OCI-LY7 (cell line): ENCODE results near the gene CCDC54. TPM values are rescaled to one million over a fixed set of nuclear protein-coding genes. Genes with fewer than 3 reads are reported as not detected.

Experiments used
- BruUV-seq: library from RNA; stranded (reverse); fragments of 400-500 nt; replicated peaks from 2 replicates; lab custom pipeline; 2021; lab: Mats Ljungman, UMichigan
- CTCF ChIA-PET: fragments of 300-600 bp; sonication (Branson Sonifier 250); formaldehyde crosslinking; loops from one replicate; lab custom pipeline; 2022; ENCODE audit warnings: antibody characterized with exemption; ENCODE audit not compliant: unreplicated experiment; lab: Charles Lee
- POLR2A ChIA-PET: fragments of 300-600 bp; sonication (Branson Sonifier 250); formaldehyde crosslinking; loops from one replicate; lab custom pipeline; 2022; ENCODE audit warnings: antibody characterized with exemption; lab: Charles Lee
- DNase-seq: peaks from one replicate; pipeline ENCODE4 v3.0.0-alpha.2; 2015; ENCODE audit warnings: low spot score
- H2AFZ ChIP-seq: fragments of 200-600 bp; sonication (generic), shearing (Covaris generic); 2 replicates; pipeline ENCODE4 v1.6.1; 2014; ENCODE audit warnings: mild to moderate bottlenecking, antibody characterized with exemption, low read length, moderate library complexity
- H3K27ac ChIP-seq: fragments of 200-600 bp; sonication (generic); 2 replicates; pipeline ENCODE4 v1.5.1; 2014; ENCODE audit warnings: mixed run types, low read depth, mild to moderate bottlenecking, moderate library complexity, low read length, inconsistent platforms; ENCODE audit not compliant: poor library complexity, severe bottlenecking
- H3K36me3 ChIP-seq: fragments of 200-600 bp; sonication (generic); 2 replicates; pipeline ENCODE4 v1.6.1; 2014; ENCODE audit warnings: mild to moderate bottlenecking, antibody characterized with exemption, low read length, moderate library complexity, mixed read lengths; ENCODE audit not compliant: insufficient read depth
- H3K4me1 ChIP-seq: fragments of 200-600 bp; sonication (generic); 2 replicates; pipeline ENCODE4 v1.5.1; 2014; ENCODE audit warnings: mild to moderate bottlenecking, low read length; ENCODE audit not compliant: insufficient read depth, poor library complexity, severe bottlenecking
- H3K4me2 ChIP-seq: fragments of 200-600 bp; sonication (generic); 2 replicates; pipeline ENCODE4 v1.6.1; 2014; ENCODE audit warnings: mild to moderate bottlenecking, low read length
- H3K4me3 ChIP-seq: fragments of 200-600 bp; sonication (generic); 2 replicates; pipeline ENCODE4 v1.5.1; 2014; ENCODE audit warnings: mild to moderate bottlenecking, low read depth, low read length; ENCODE audit not compliant: poor library complexity, severe bottlenecking
- H3K79me2 ChIP-seq: fragments of 200-600 bp; sonication (generic); 2 replicates; pipeline ENCODE4 v1.6.1; 2016; ENCODE audit warnings: low read depth, mild to moderate bottlenecking, low read length, moderate library complexity, mixed read lengths; ENCODE audit not compliant: insufficient read depth
- H3K9me2 ChIP-seq: fragments of 200-600 bp; sonication (generic); 2 replicates; pipeline ENCODE4 v1.6.1; 2016; ENCODE audit warnings: mild to moderate bottlenecking, low read length, mixed read lengths; ENCODE audit not compliant: insufficient read depth
- H3K9me3 ChIP-seq: fragments of 200-600 bp; sonication (generic); 2 replicates; pipeline ENCODE4 v1.6.1; 2014; ENCODE audit warnings: mild to moderate bottlenecking, mixed run types, low read length, mixed read lengths
- H4K20me1 ChIP-seq: fragments of 200-600 bp; sonication (generic); 2 replicates; pipeline ENCODE4 v1.6.1; 2014; ENCODE audit warnings: mild to moderate bottlenecking, antibody characterized with exemption, low read length, moderate library complexity, mixed read lengths; ENCODE audit not compliant: insufficient read depth
- CTCF ChIP-seq: fragments of 200-600 bp; sonication (generic); conservative IDR thresholded peaks from 2 replicates; pipeline ENCODE4 v1.5.1; 2014; ENCODE audit warnings: mild to moderate bottlenecking, antibody characterized with exemption, low read length, moderate library complexity, mixed read lengths
- EZH2phosphoT487 ChIP-seq: fragments of 200-600 bp; sonication (generic); IDR thresholded peaks from 2 replicates; pipeline ENCODE4 v1.6.1; 2018; ENCODE audit warnings: low read depth, borderline replicate concordance, mild to moderate bottlenecking, mixed run types, antibody characterized with exemption, low read length, moderate library complexity, mixed read lengths
- intact Hi-C: fragments of 100-400 bp; cut with micrococcal nuclease; formaldehyde crosslinking; loops from one replicate; pipeline ENCODE4 v1.10.0; 2022; ENCODE audit not compliant: unreplicated experiment
- total RNA-seq, 2 experiments: library from RNA; depleted of rRNA in 1 of 2; stranded (reverse); fragments of >200 nt in 1 of 2; shearing (Covaris generic) in 1 of 2; gene quantifications; 2 replicates each; pipeline ENCODE4 v1.2.3, GENCODE V29; 2014 to 2022

Gene CCDC54
- total RNA-seq, 2 experiments from 2014 or later, result not detected

GRCh38 chr3:107347751-107348150 lies 29.5 kb upstream of the CCDC54 start:
- Histone ChIP-seq H4K20me1 (no peaks in the 10 kb centered on the region), H2AFZ (no peak overlapping the region), H3K79me2 (no peaks in the 10 kb centered on the region), H3K9me2 (no peaks in the 10 kb centered on the region), H3K4me2 (no peak overlapping the region), H3K36me3 (no peaks in the 10 kb centered on the region), H3K9me3 (no peaks in the 10 kb centered on the region), H3K27ac (no peak overlapping the region), H3K4me1 (no peaks in the 10 kb centered on the region), H3K4me3 (no peak overlapping the region)
- CTCF ChIA-PET, result no interaction called here
- POLR2A ChIA-PET, result interaction anchor here (2.4 kb wide), 1 partner anchor 16 kb away, joined by 7 read pairs; no protein-coding TSS in a partner anchor
- BruUV-seq, result no TSS peak
- TF ChIP-seq EZH2phosphoT487 (no peak), CTCF (no peak)
- no peak for DNase-seq
- intact Hi-C loops, result no loop called here

GRCh38 chr3:107356706-107357105 lies 20.5 kb upstream of the CCDC54 start:
- TF ChIP-seq EZH2phosphoT487 (no peak), CTCF (no peak)
- Histone ChIP-seq H3K27ac (no peak overlapping the region), H3K9me3 (no peaks in the 10 kb centered on the region), H2AFZ (no peak overlapping the region), H4K20me1 (no peaks in the 10 kb centered on the region), H3K4me1 (no peaks in the 10 kb centered on the region), H3K79me2 (no peaks in the 10 kb centered on the region), H3K4me3 (no peak overlapping the region), H3K4me2 (no peak overlapping the region), H3K36me3 (no peaks in the 10 kb centered on the region), H3K9me2 (no peaks in the 10 kb centered on the region)
- BruUV-seq, result no TSS peak
- intact Hi-C loops, result no loop called here
- ChIA-PET POLR2A (interaction anchor here (1.6 kb wide), 1 partner anchor 12 kb away, joined by 5 read pairs; no protein-coding TSS in a partner anchor), CTCF (no interaction called here)
- DNase-seq, result no peak

GRCh38 chr3:107361633-107362032 lies 15.6 kb upstream of the CCDC54 start:
- Histone ChIP-seq H4K20me1 (no peaks in the 10 kb centered on the region), H3K4me3 (no peak overlapping the region), H3K79me2 (no peaks in the 10 kb centered on the region), H3K27ac (no peak overlapping the region), H3K4me2 (no peak overlapping the region), H3K4me1 (no peaks in the 10 kb centered on the region), H3K36me3 (no peaks in the 10 kb centered on the region), H3K9me2 (no peaks in the 10 kb centered on the region; the same call in 1 of the 2 replicates), H3K9me3 (no peaks in the 10 kb centered on the region), H2AFZ (no peak overlapping the region)
- intact Hi-C loops, result no loop called here
- no peak for DNase-seq
- ChIA-PET CTCF (no interaction called here), POLR2A (no interaction called here)
- no TSS peak for BruUV-seq
- TF ChIP-seq CTCF, result no peak
- TF ChIP-seq EZH2phosphoT487, result no peak
